SU-DHL-6 (cell line): Measurements from ENCODE around the gene METTL21A.

Experiments used
- EZH2phosphoT487 ChIP-seq: fragments of 200-600 bp; sonication (generic), shearing (Covaris generic); conservative IDR thresholded peaks from 2 replicates; pipeline ENCODE4 v1.6.1; 2018; ENCODE audit warnings: mild to moderate bottlenecking, antibody characterized with exemption, low read length, moderate library complexity, mixed read lengths
- TF ChIP-seq, protein P1 (sequence below): fragments of 200-600 bp; sonication (generic); IDR thresholded peaks from one replicate; pipeline ENCODE4 v1.5.1; 2017; ENCODE audit warnings: antibody characterized with exemption, mild to moderate bottlenecking, low read length, moderate library complexity; ENCODE audit not compliant: insufficient read depth, poor library complexity, severe bottlenecking

DNA sequence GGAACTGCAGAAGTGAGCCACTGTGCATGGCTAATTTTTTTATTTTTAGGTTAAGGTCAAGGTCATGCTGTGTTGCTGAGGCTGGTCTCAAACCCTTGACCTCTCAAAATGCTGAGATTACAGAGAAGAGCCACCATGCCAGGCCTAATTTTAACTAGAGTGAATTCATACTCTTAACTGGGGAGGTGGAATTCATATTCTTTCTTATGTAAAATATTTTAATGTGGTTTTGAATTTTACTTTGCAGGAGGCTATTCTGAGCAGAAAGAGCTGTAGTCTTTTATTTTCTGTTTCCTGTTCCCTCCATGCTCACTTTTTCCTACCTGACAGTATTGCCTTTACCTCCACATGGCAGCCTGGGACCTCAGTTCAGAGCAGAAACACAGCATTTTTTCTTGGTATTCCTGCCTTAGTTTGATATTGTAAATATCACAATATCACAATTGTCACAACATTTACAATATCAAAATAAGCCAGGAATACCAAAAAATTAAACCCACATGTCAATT, 49.1 kb upstream of the METTL21A start:
- TF ChIP-seq, protein P1, sequence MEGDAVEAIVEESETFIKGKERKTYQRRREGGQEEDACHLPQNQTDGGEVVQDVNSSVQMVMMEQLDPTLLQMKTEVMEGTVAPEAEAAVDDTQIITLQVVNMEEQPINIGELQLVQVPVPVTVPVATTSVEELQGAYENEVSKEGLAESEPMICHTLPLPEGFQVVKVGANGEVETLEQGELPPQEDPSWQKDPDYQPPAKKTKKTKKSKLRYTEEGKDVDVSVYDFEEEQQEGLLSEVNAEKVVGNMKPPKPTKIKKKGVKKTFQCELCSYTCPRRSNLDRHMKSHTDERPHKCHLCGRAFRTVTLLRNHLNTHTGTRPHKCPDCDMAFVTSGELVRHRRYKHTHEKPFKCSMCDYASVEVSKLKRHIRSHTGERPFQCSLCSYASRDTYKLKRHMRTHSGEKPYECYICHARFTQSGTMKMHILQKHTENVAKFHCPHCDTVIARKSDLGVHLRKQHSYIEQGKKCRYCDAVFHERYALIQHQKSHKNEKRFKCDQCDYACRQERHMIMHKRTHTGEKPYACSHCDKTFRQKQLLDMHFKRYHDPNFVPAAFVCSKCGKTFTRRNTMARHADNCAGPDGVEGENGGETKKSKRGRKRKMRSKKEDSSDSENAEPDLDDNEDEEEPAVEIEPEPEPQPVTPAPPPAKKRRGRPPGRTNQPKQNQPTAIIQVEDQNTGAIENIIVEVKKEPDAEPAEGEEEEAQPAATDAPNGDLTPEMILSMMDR, result no peak
- TF ChIP-seq EZH2phosphoT487, result no peak
